Measurements from ENCODE around the gene PRF1. TPM values are rescaled to one million over a fixed set of nuclear protein-coding genes. Genes with fewer than 3 reads are reported as not detected.

The PRF1 gene
- total and polyA plus RNA-seq, 2 experiments from 2014 or later: not detected

GRCh38 chr10:70599319-70599718 lies 3.2 kb downstream of the PRF1 start:
- Histone ChIP-seq H3K27ac (no peak overlapping the region), H3K4me3 (no peak overlapping the region), H3K27me3 (no peaks in the 10 kb centered on the region), H3K4me1 (ENCODE audit: low read depth) (no peaks in the 10 kb centered on the region), H3K36me3 (no peaks in the 10 kb centered on the region), H3K9me3 (ENCODE audit: low read depth) (no peaks in the 10 kb centered on the region)
- TF ChIP-seq CTCF (IDR thresholded peaks at IDR 0.05; ENCODE audit: low read depth, low read length): no peak
- no peak for DNase-seq (ENCODE audit: low read depth in 1 of 2, low spot score in 1 of 2)

GRCh38 chr10:70598857-70599295 lies 3.7 kb downstream of the PRF1 start:
- Histone ChIP-seq H3K36me3 (no peaks in the 10 kb centered on the region), H3K4me3 (no peak overlapping the region), H3K9me3 (ENCODE audit: low read depth) (no peaks in the 10 kb centered on the region), H3K27ac (no peak overlapping the region), H3K4me1 (ENCODE audit: low read depth) (no peaks in the 10 kb centered on the region), H3K27me3 (no peaks in the 10 kb centered on the region)
- no peak for DNase-seq (ENCODE audit: low read depth in 1 of 2, low spot score in 1 of 2)
- TF ChIP-seq CTCF (IDR thresholded peaks at IDR 0.05; ENCODE audit: low read depth, low read length): no peak

GRCh38 chr10:70597856-70598815 lies 4.4 kb downstream of the PRF1 start:
- Histone ChIP-seq H3K27me3 (no peaks in the 10 kb centered on the region), H3K27ac (no peak overlapping the region), H3K36me3 (no peaks in the 10 kb centered on the region), H3K9me3 (ENCODE audit: low read depth) (no peaks in the 10 kb centered on the region), H3K4me3 (no peak overlapping the region), H3K4me1 (ENCODE audit: low read depth) (no peaks in the 10 kb centered on the region)
- DNase-seq (ENCODE audit: low read depth in 1 of 2, low spot score in 1 of 2): no peak
- no peak for TF ChIP-seq CTCF (IDR thresholded peaks at IDR 0.05; ENCODE audit: low read depth, low read length)

- no peak overlapping the region for H3K27ac ChIP-seq
- peak in 1 of 2 donors; percentile 34 for DNase-seq (ENCODE audit: low read depth in 1 of 2, low spot score in 1 of 2)
- no peak overlapping the region for H3K4me3 ChIP-seq
- H3K36me3 ChIP-seq: no peaks in the 10 kb centered on the region
- no peak for TF ChIP-seq CTCF (IDR thresholded peaks at IDR 0.05; ENCODE audit: low read depth, low read length)
- H3K9me3 ChIP-seq (ENCODE audit: low read depth): no peaks in the 10 kb centered on the region
- H3K4me1 ChIP-seq (ENCODE audit: low read depth): no peaks in the 10 kb centered on the region
- H3K27me3 ChIP-seq: no peaks in the 10 kb centered on the region
Measured at GRCh38 chr10:70596860-70597809, 5.4 kb downstream of the PRF1 start.

- H3K4me1 ChIP-seq (ENCODE audit: low read depth): no peaks in the 10 kb centered on the region
- H3K27ac ChIP-seq: no peak overlapping the region
- no peak for TF ChIP-seq CTCF (IDR thresholded peaks at IDR 0.05; ENCODE audit: low read depth, low read length)
Measured at GRCh38 chr10:70596110-70596798, 6.3 kb downstream of the PRF1 start.

More at GRCh38 chr10:70596110-70596798, 6.3 kb downstream of the PRF1 start:
- DNase-seq (ENCODE audit: low read depth in 1 of 2, low spot score in 1 of 2): no peak
- Histone ChIP-seq H3K27me3 (no peaks in the 10 kb centered on the region), H3K36me3 (no peaks in the 10 kb centered on the region), H3K4me3 (no peak overlapping the region), H3K9me3 (ENCODE audit: low read depth) (no peaks in the 10 kb centered on the region)

Data from cardiac muscle cell (in vitro differentiated cells and primary cell).